ENCODE results near the gene SRCAP.

- TF ChIP-seq POLR2AphosphoS5 (IDR thresholded peaks at IDR 0.05), result no peak
- no peak for TF ChIP-seq CTCF (IDR thresholded peaks at IDR 0.05)
- TF ChIP-seq POLR2A (IDR thresholded peaks at IDR 0.05), result no peak
- no peak for TF ChIP-seq EP300 (IDR thresholded peaks at IDR 0.05)
These were observed 60.1 kb downstream of the SRCAP start for GRCh38 chr16:30758988-30759491.
